ENCODE measurements around the gene TWIST2.

DNA sequence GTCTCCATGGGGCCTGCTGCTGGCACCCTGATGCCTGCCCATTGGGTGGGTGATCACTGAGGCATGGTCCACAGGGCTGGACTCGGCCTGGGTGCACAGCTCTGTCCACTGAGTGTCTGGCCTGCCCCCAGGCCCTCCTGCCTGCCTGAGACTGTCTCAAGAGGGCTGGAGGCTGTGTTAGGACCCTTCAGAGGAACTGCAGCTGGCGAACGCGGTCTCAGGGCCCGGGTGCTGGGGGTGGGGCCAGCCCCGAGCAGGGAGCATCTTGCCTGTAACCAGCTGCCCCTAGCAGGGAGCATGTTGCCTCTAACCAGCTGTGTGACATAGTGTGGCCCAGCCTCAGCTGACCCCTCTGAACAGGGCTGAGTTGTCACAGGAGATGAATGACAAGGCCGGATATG, 50.0 kb downstream of the TWIST2 start:
- TF ChIP-seq POLR2AphosphoS5 (IDR thresholded peaks at IDR 0.05; ENCODE audit: low read depth, low read length) (no peak), TAF1 (IDR thresholded peaks at IDR 0.05; ENCODE audit: borderline replicate concordance, insufficient read depth, low read length) (no peak), FOXP2 (optimal IDR thresholded peaks at IDR 0.05; ENCODE audit: borderline replicate concordance, extremely low read depth, extremely low read length, insufficient read depth) (no peak)
- TF ChIP-seq, protein P1, sequence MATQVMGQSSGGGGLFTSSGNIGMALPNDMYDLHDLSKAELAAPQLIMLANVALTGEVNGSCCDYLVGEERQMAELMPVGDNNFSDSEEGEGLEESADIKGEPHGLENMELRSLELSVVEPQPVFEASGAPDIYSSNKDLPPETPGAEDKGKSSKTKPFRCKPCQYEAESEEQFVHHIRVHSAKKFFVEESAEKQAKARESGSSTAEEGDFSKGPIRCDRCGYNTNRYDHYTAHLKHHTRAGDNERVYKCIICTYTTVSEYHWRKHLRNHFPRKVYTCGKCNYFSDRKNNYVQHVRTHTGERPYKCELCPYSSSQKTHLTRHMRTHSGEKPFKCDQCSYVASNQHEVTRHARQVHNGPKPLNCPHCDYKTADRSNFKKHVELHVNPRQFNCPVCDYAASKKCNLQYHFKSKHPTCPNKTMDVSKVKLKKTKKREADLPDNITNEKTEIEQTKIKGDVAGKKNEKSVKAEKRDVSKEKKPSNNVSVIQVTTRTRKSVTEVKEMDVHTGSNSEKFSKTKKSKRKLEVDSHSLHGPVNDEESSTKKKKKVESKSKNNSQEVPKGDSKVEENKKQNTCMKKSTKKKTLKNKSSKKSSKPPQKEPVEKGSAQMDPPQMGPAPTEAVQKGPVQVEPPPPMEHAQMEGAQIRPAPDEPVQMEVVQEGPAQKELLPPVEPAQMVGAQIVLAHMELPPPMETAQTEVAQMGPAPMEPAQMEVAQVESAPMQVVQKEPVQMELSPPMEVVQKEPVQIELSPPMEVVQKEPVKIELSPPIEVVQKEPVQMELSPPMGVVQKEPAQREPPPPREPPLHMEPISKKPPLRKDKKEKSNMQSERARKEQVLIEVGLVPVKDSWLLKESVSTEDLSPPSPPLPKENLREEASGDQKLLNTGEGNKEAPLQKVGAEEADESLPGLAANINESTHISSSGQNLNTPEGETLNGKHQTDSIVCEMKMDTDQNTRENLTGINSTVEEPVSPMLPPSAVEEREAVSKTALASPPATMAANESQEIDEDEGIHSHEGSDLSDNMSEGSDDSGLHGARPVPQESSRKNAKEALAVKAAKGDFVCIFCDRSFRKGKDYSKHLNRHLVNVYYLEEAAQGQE (IDR thresholded peaks at IDR 0.05; ENCODE audit: insufficient read depth in 1 of 2, low read depth in 2 of 2, low read length in 2 of 2), result no peak
